ENCODE data around the gene ADAMTS1. TPM values are rescaled to one million over a fixed set of nuclear protein-coding genes. Genes with fewer than 3 reads are reported as not detected.
"Not testable (repeated sequence)": the region's sequence is repeated elsewhere in the genome, so short reads cannot be mapped to it uniquely, and the experiment has no call there.

Gene ADAMTS1
- 480 TPM for total RNA-seq
- long read RNA-seq, full-length matches to known transcripts = 577 of 1,066 reads
- long read RNA-seq, partial matches to known transcripts = 335 of 1,066 reads
- long read RNA-seq, other reads (novel, unspliced or antisense) = 154 of 1,066 reads

DNA sequence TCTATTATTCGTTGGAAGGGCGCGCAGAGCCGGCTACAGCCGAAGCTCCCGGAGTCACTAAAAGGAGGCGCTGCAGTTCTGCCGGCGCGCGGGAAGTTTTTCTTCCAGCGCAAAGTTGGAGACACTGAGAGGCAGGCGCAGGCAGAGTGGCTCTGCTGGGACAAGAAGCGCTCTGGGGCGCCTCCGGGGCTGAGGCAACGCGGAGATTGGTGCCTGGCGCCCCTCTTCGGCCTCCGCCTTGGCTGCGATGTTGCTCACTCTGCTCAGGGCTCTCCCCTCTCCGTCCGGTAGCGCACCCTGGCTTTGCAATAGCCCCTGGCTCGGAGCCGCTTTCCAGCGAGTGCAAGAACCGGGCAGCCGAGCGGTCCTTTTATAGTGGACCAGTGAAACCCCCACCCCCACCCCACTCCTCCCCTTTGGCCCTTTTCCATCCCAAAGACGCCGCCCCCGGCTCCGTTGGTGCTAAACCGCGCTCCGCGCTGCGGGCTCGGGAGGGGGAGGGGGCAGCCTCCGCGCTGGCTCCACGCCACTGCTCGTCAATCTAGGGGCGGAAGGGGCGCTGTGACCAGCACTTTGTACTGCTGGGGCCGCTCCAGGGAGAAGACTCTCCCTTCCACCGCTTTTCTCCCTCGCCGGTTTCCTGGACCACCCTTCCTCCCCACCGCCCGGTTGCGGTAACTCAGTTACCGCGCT is at the start of gene ADAMTS1:
Gene ADAMTS1, minus strand, starts transcription at position 344 of the 693 bp plus-strand sequence. CDS start 455 bp downstream, outside the sequence.
- DNase-seq (ENCODE audit: low spot score) = peak; percentile 97

DNA sequence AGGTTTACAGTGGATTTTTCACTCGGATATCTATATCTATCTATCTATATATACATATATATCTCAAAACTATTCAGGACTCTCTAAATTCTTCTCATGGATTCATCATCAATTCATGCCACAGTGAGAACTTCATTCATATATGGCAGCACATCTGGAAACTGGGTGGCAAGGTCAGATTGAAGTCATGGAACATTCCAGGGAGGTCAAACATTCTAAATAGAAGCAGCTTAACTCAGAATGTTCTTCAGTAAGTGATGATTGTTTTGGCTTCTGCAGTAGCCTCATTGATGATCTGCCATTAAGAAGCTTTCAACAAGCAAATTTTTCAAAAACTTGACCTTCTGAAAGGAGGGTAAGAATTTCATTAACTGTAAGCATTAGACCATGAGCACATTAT is 46.9 kb upstream of the ADAMTS1 start:
- DNase-seq (ENCODE audit: low spot score) = no peak

DNA sequence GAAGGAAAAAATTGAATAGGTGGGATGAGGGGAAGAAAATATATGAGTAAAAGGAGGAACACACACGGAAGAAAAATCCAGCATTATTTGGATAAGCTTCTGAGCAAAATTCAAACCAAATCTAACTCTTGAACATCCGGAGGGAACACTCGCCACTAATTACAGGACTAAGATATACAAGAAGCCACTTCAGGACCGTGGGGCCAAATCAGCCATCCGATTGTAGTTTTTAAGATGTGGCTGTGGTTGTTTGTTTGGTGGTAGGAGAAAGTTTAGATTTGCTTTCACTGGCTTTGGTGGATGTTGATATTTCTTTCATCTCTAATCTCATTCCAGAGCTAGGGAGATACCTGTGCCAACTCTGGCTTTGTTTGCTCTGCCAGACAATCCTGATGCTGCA is 43.7 kb upstream of the ADAMTS1 start:
- DNase-seq (ENCODE audit: low spot score) = no peak

DNA sequence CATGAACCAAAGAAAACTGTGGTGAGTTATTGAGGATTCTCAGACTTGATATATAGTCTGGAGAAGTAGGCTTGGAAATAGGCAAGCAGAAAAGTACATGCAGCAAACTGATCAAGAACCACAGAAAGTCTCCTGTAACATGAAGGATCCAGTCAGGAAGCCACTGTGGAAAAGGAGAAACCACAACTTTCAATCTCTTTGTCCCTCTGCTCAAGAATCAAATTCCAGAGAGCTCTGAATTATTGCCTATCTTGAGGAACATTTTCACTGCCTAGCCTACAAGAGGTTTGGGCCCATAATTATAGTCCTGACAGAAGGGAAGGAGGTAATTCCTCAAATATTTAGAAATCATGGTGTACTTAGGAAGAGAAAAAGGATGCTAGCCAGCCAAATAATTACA is 43.0 kb upstream of the ADAMTS1 start:
- no peak for DNase-seq (ENCODE audit: low spot score)

DNA sequence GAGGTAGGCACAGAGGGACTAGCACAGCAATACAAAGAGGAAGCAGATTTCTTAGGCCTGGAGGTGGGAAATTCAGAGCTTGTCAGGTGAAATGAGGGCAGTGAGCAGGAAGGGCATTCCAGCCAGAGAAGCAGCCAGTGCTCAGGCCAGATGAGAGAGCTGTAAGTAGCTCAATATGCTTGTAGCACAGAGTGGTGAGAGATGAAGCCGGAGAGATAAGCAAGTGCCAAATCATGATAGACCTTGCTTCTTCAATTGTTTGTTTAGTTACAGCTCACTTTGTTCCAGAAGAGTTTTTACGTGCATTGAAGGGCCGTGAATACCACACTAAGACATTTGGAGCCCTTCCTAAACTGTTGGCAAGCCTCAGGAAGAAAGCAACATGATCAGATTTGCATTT is 42.0 kb upstream of the ADAMTS1 start:
- DNase-seq (ENCODE audit: low spot score) = no peak

DNA sequence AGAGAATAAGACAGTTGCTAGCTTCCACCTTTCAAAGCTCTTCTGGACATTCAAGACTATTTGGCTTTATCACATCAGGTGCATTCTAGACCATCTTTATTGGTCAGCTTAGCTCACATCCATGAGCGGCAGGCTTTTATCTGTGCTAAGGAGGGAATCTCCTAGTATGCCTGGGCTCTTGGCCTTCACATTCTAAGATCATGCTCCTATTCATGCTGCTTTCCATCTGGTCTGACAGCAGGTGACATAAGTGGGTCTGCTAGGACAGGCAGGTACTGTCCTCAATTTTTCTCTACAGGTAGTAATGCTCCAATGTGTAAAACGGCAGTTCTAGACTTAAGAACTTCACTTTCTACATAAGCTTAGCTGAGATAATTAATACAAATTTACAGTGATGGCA is 39.2 kb upstream of the ADAMTS1 start:
- DNase-seq (ENCODE audit: low spot score) = no peak

DNA sequence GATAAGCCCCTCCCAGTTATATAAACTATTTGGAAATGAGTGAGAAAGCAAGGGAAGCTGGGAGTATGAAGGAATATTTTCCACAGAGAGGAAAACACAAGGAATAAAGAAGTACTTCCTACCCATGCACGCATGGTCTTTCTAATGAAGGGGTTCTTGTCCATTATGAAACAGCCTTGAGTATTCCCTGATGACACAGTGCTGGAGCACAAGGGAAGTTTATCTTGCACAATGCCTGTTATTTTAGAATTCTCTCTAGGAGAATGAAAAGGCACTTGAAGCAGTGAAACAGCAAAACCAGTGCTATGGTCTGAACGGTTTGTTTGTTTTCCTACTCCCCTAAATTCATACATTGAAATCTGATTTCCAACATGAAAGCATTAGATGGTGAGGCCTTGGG is 38.6 kb upstream of the ADAMTS1 start:
- DNase-seq (ENCODE audit: low spot score) = no peak

DNA sequence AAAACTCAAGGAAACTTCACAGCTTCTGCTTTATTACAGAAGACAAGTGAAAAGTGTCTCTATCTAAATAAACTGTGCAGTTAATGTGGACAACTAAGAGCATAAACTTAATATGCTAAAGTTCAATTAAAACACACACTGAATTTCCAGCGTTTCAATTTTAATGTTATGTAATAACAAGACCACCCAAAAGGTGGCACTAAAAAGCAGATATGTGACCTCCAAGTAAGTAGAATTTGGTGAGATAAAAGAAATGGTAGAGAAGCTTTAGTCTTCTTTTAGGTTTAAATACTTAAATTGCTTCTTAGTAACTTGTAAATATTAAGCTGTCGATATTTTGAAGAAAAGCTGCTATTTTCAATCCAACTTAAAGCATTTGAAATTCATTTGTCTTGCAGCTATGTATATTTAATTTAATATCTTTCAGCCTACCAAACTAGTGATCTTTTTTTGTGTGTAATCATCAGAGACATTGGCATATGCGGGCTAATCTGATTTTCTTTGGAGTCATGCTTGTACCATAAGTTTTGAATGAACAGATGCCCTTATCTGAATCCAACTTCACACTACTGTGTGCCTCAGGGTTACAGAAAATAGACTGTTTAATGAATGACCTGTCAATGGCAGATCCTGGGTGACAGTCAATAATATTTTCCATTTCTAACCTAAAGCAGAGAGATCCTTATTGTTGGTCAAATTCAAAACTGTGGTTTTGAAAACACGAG is 36.5 kb upstream of the ADAMTS1 start:
- DNase-seq (ENCODE audit: low spot score) = no peak

DNA sequence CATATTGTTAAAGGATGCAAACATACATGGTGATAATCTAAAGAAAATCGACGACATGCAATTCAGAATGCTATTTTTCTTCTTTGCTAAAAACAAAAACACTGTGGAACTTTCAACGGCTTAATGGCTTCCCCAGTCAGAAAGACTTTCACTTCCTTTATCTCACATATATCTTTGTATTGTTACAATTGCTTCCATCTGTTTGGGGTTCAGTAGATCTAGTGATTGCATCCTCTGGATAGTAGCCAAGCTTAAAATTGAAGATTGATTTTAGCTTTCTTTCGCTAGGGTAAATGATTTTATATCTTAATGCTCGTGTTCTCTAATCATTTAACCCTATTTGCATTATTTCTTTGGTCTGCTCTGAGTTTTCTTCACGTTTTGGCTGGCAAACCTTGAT is 31.8 kb upstream of the ADAMTS1 start:
- no peak for DNase-seq (ENCODE audit: low spot score)

DNA sequence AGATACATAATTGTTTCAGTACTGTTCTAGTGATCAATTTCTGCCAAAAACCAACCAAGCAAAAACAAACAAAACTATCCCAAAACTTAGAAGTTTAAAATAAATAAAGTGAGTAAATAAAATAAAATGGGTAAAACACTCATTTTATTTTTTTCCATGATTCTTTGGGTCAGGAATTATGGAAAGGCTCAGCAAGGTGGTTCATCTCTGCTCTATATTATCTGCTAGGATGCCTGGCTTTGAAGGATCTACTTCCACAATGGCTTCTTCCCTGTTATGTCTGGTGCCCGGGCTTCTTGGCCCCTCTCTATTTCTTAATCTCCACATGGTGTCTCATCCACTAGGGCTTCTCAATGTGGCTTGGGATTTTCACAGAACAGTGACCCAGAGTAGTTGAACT is 29.1 kb upstream of the ADAMTS1 start:
- no peak for DNase-seq (ENCODE audit: low spot score)

DNA sequence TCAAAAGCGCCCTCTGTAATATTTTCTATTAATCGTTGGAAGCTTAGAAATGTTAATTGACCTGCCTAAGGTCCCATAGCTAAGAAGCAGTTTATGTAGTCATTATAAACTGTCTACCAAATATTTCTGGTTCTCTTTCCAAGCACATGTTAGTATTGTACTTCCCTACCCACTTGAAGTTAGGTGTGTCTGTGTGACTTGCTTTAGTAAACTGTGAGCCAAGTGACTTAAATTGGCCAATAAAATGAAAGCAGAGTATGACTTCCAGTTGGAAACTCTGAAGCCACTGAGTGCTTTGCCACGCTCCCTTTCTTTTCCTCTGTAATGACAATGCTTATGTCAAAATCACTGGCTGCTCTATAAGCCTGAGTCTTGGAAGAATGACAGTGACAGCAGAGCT is 20.6 kb upstream of the ADAMTS1 start:
- no peak for DNase-seq (ENCODE audit: low spot score)

DNA sequence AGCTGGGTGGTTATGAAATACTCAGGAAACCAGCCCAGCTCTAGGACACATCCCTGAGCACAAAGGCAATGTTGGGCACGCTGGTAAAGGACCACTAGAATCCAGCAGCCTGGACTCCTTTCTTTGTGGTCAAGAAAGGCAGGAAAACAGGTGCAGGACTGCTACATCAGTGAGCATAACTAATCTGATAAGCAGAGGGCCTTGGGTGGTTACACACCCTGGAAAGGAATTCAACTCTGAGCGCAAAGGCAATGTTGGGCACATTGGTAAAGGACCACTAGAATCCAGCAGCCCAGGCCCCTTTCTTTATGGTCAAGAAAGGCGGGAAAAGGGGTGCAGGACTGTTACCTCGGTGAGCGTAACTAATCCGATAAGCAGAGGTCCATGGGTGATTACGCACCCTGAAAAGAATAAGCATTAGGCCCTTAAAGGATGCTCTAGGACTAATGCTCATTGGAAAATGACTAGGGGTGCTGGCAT is 11.7 kb upstream of the ADAMTS1 start:
- DNase-seq (ENCODE audit: low spot score) = not testable (repeated sequence)

DNA sequence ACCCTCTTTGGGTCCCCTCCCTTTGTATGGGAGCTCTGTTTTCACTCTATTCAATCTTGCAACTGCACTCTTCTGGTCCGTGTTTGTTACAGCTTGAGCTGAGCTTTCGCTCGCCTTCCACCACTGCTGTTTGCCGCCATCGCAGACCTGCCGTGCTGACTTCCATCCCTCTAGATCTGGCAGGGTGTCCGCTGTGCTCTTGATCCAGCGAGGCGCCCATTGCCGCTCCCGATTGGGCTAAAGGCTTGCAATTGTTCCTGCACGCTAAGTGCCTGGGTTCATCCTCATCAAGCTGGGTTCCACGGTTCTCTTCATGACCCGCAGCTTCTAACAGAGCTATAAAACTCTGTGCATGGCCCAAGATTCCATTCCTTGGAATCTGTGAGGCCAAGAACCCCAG is 9.5 kb upstream of the ADAMTS1 start:
- not testable (repeated sequence) for DNase-seq (ENCODE audit: low spot score)

DNA sequence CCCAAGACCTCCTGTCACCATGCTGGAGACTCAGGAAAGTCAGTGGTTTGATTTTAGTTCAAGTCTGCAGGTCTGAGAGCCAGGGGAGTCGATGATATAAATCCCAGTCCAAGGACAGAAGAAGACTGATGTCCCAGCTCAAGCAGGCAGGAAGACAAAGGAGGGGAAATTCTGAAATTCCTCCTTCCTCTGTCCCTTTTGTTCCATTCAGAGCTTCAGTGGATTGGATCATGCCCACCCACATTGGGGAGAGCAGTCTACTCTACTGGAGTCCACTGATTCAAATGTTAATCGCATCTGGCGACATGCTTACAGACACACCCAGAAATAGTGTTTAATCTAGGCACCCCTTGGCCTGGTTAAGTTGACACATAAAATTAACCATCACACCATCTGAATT is 7.2 kb upstream of the ADAMTS1 start:
- DNase-seq (ENCODE audit: low spot score) = no peak

DNA sequence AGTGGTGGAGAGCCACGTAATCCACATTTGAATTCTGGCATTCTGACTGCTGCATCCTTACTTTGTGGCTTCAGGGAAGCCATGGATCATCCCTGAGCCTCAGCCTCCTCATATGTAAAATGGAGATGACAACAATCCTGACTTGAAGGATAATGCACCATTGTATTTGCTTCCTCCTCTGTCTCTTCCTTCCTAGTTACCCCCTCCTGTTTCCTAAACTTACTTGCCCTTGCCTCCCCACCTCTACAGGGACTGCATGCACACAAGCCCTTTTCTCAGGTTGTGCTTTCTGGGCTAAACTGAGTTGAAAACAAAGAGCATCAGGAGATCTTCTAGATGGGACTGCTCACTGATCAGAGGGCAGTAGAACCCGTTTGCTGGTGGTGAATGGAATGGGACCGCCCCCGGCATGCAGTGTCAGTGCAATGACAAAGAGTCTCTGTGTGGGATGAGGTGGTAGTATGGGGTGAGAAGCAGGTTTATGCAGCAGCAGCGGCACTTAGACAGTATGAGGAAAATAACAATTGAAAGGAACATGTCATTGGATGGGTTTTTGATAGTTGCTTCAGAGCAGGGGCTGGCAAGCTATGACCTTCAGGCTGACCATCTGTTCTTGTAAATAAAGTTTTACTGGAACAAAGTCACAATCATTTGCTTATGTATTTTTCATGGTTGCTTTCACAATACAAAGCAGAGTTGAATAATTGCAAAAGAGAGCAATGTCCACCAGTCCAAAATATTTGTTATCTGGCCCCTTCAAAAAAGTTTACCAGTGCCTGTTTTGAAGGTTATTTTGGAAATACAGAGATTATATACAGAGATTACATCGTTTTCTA is 6.1 kb upstream of the ADAMTS1 start:
- no peak for DNase-seq (ENCODE audit: low spot score)

DNA sequence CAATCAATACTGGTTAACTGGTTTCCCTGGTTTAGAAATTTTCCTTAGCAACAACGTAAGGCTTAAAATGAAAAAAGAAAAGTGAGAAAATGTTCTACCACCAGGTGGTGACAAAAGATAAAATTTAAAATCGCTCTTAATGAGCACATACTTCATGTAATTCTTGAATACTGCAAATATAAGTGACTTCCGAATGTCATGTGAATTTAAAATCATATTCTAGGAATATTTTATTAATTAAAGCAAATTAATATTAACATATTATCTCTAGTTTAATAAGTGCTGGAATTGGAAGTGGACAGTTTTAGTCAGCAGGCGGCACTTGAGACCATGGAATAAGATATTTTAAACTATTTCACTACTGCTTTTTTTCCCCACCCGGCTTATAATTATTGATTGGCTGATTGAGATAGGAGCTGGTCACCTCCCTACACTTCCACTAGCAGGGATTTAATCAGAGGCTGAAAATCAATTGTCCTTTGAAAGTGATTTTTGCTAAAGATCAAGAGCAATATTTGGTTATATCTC is 5.0 kb upstream of the ADAMTS1 start:
- DNase-seq (ENCODE audit: low spot score) = no peak

DNA sequence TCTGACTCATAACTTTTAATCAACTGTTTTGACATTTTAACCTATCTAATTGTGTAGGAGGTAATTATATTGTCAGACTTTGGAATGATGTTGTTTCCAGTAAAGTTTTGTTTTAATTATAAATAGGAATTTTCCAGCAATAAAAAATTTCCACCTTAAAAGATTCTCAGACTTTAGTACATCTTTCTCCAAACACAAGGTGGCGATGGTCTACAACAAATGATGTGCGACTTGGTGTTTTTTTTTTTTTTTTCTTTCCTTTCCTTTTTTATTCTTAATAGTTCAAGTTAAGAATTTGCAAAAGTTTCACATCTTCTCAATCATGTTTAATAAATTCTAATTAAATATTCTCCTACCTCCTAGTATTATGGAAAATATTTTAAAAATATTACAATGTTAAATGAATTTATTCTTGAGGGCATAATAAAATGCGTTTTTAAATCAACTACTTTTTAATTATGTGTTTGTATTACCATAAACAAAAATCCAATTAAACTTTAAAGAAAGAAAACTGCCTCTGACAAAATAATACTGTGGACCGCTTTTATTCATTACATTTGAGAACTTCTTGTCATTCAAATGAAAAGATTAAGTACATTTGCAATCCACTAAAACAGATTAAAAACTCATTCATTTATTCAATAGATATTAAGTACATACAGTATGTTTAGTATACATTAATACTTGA is 4.4 kb upstream of the ADAMTS1 start:
- no peak for DNase-seq (ENCODE audit: low spot score)

DNA sequence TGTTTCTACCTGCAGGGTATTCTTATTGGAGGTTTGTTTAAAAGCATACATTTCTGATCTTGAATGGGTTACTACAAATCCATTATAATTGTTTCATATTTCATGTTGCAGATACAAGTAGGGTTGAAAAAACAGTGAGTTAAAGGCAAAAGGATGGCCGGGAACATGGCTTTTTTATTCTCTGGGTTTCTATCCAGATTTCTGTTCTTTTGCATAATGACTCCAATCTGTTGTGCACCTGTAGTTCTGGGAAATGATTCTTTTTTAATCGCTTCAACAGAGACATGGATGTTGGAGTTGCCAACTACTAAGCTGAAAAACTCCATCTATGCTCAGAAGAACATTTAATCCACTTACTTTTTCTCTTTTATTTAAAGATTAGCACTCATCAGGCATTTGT is 2.7 kb upstream of the ADAMTS1 start:
- no peak for DNase-seq (ENCODE audit: low spot score)

DNA sequence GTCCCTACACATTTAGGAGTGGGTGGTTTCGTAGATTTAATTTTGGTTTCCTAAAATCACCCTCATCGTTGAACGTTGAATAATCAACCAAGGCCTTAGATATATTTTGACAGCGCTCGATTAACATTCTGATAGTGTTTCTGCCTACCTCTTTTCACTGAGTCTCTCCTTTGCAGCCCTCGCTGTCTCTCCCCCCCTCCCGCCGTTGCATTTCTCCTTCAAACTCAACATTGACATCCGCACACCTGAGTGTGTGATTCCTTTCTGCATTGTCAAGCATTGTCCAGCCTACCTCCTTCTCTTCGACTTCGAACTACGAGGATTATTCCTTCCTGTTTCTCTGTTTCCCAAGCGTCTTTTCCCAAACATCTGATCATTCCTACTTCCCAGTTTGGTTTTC is 1.8 kb upstream of the ADAMTS1 start:
- no peak for DNase-seq (ENCODE audit: low spot score)

DNA sequence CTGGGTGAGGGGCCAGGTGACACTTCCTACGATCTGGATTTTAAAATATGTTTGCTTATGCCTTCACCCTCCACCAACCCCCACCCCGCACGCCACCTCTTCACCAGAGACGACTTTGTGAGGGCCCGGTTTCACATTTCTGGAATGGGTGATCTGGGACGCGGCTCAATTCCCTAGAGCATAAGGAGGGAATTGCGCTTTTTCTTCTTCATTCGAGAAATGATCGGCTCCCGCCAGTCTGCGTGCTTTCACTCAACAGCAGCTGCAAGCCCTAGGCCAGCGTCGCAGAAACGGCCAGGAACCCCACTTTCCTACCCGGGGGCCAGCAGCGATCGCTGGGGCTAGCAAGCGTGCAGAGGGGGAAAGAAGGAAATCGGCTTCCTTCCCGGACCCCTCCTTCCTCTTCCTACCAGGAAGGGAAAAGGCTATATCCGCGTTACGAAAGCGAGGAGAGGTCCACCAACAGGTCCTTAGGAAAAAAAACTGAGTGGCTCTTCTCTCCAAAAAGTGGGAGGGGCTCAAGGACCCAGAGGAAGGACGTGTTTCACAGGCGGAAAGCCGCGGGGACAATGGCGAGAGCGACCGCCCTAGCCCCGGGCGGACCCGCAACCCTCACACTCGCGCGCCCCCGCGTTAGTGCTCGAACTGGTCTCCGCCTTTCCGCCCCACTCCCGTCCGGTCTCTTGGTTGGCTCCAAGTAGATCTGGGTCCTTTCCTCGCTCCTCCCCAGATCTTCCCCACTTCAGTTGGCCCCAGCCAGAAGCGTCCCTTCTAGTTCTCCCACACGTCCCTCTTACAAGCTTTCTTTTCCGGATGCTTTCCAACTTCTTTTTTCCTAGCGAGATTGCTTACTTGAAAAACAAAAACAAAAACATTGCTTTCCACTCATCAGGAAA is 1.1 kb upstream of the ADAMTS1 start:
- peak; percentile 96 for DNase-seq (ENCODE audit: low spot score)

Measured in mesenteric fat pad (tissue), 1 donor.